ENCODE measurements around the gene ANXA9. TPM values are rescaled to one million over a fixed set of nuclear protein-coding genes. Genes with fewer than 3 reads are reported as not detected.

The ANXA9 gene
- total RNA-seq, 1 experiment from 2014 or later, result 1.2 TPM

- intact Hi-C loops (cut with micrococcal nuclease; ENCODE audit: unreplicated experiment), result no loop called here
- no TSS peak for BruUV-seq (replicated peaks)
- in situ Hi-C loops (cut with HindIII; ENCODE audit: low pct_unique_long_range_greater_than_20kb, low sequenced_read_pairs), result no loop called here
- DNase-seq (ENCODE audit: low read depth, low spot score) (no peak), ATAC-seq (peak; percentile 13; the same call in 1 of the 2 replicates)
- no peak for TF ChIP-seq CTCF (IDR thresholded peaks at IDR 0.05)
- TF ChIP-seq POLR2AphosphoS5 (IDR thresholded peaks at IDR 0.05; ENCODE audit: low read depth, low read length), result no peak
- no peak for TF ChIP-seq REST (IDR thresholded peaks at IDR 0.05; ENCODE audit: insufficient read depth in 1 of 2, low read depth in 2 of 2, low read length in 1 of 2)
- TF ChIP-seq TCF7L2 (IDR thresholded peaks at IDR 0.05; ENCODE audit: low read depth, low read length), result no peak
- no peak for TF ChIP-seq SIN3A (IDR thresholded peaks at IDR 0.05; ENCODE audit: borderline replicate concordance, insufficient read depth, low read depth, low read length)
- no peaks in the 10 kb centered on the region for H3K27me3 ChIP-seq (ENCODE audit: control insufficient read depth, insufficient read depth, low read length)
- peak overlapping the region; percentile 81 to 89 for H3K4me3 ChIP-seq (ENCODE audit: low read depth in 2 of 2, low read length in 2 of 2)
- ChIA-PET CTCF (interaction anchor here (0.7 kb wide), 1 partner anchor 41 kb away, joined by 7 read pairs; no protein-coding TSS in a partner anchor), POLR2A (interaction anchor here (0.6 to 0.9 kb wide), 3 partner anchors 32 to 586 kb away, joined by 3 to 4 read pairs (median 3); no protein-coding TSS in a partner anchor)
- H3K27ac ChIP-seq (ENCODE audit: low read length), result peak overlapping the region; percentile 96
- peaks cover under 1% of the 10 kb centered on the region for H3K36me3 ChIP-seq (ENCODE audit: control insufficient read depth, insufficient read depth, low read length)
- peaks cover 64% of the 10 kb centered on the region for H3K4me1 ChIP-seq (ENCODE audit: control insufficient read depth, insufficient read depth, low read length)
- no peaks in the 10 kb centered on the region for H3K9me3 ChIP-seq (ENCODE audit: control insufficient read depth, insufficient read depth, low read depth, low read length)
Measured at GRCh38 chr1:150973836-150974579, 8.1 kb upstream of the ANXA9 start.

- no TSS peak for BruUV-seq (replicated peaks)
- H3K36me3 ChIP-seq (ENCODE audit: control insufficient read depth, insufficient read depth, low read length), result no peaks in the 10 kb centered on the region; the same call in 1 of the 2 replicates
- H3K4me1 ChIP-seq (ENCODE audit: control insufficient read depth, insufficient read depth, low read length), result peaks cover 70% of the 10 kb centered on the region
- peak within 1 kb of the TSS; percentile 98 for H3K27ac ChIP-seq (ENCODE audit: low read length)
- peak; percentile 22; the same call in 1 of the 2 replicates for TF ChIP-seq POLR2AphosphoS5 (IDR thresholded peaks at IDR 0.05; ENCODE audit: low read depth, low read length)
- no peak for TF ChIP-seq CTCF (IDR thresholded peaks at IDR 0.05)
- TF ChIP-seq TCF7L2 (IDR thresholded peaks at IDR 0.05; ENCODE audit: low read depth, low read length), result no peak
- no peak for TF ChIP-seq REST (IDR thresholded peaks at IDR 0.05; ENCODE audit: insufficient read depth in 1 of 2, low read depth in 2 of 2, low read length in 1 of 2)
- TF ChIP-seq SIN3A (IDR thresholded peaks at IDR 0.05; ENCODE audit: borderline replicate concordance, insufficient read depth, low read depth, low read length), result no peak; the same call in 1 of the 2 replicates
- H3K4me3 ChIP-seq (ENCODE audit: low read depth in 2 of 2, low read length in 2 of 2), result peak within 1 kb of the TSS; percentile 81 to 89
- no peaks in the 10 kb centered on the region for H3K9me3 ChIP-seq (ENCODE audit: control insufficient read depth, insufficient read depth, low read depth, low read length)
- H3K27me3 ChIP-seq (ENCODE audit: control insufficient read depth, insufficient read depth, low read length), result no peaks in the 10 kb centered on the region
- intact Hi-C loops (cut with micrococcal nuclease; ENCODE audit: unreplicated experiment) (no loop called here), in situ Hi-C loops (cut with HindIII; ENCODE audit: low pct_unique_long_range_greater_than_20kb, low sequenced_read_pairs) (no loop called here)
- CTCF ChIA-PET, result interaction anchor here (0.7 kb wide), 1 partner anchor 42 kb away, joined by 7 read pairs; no protein-coding TSS in a partner anchor
- DNase-seq (ENCODE audit: low read depth, low spot score) (no peak), ATAC-seq (peak; percentile 67)
- POLR2A ChIA-PET, result interaction anchor here (0.6 kb wide), 1 partner anchor 587 kb away, joined by 4 read pairs; no protein-coding TSS in a partner anchor
Measured at GRCh38 chr1:150974580-150975478, 7.3 kb upstream of the ANXA9 start, which contains the start of gene CERS2. Gene CERS2 (minus strand): TSS chr1:150974835. CDS start chr1:150969090, 5,745 bp downstream.

All from Panc1 (cell line).